Stimulated activated CD4-positive, alpha-beta T cell treated with anti-CD3 and anti-CD28 coated beads, TNF-alpha, amount 100 ng/mL, for 4 hours (primary cell): ENCODE results near the gene ICAM1.

ENCODE experiments used
- DNase-seq, 3 experiments: peaks; one replicate each; pipeline ENCODE4 v3.0.0-alpha.2; 2020; ENCODE audit warnings: low read depth in 3 of 3

Gene ICAM1

GRCh38 chr19:10292789-10293636 is 22.1 kb downstream of the ICAM1 start:
- DNase-seq = no peak

- DNase-seq = no peak
These were observed 22.9 kb downstream of the ICAM1 start for GRCh38 chr19:10293637-10294367.

GRCh38 chr19:10294368-10294697 is 23.4 kb downstream of the ICAM1 start:
- DNase-seq = no peak

- peak; percentile 30 to 50 (median 50) for DNase-seq
These were observed 24.5 kb downstream of the ICAM1 start for GRCh38 chr19:10295305-10295846.

GRCh38 chr19:10295847-10296591 is 25.1 kb downstream of the ICAM1 start:
- DNase-seq = no peak

- no peak for DNase-seq
These were observed 28.9 kb downstream of the ICAM1 start for GRCh38 chr19:10299545-10300458.

GRCh38 chr19:10305139-10305806 is 34.4 kb downstream of the ICAM1 start:
- no peak for DNase-seq

GRCh38 chr19:10306327-10306726 is 35.4 kb downstream of the ICAM1 start:
- DNase-seq = no peak

- DNase-seq = no peak
These were observed 38.5 kb downstream of the ICAM1 start, which contains the start of gene ZGLP1 for GRCh38 chr19:10309423-10309822. TSS of gene ZGLP1 (minus strand) at chr19:10309815.

- peak; percentile 85 to 96 (median 91) for DNase-seq
These were observed 44.7 kb downstream of the ICAM1 start, which contains the start of gene FDX2 for GRCh38 chr19:10315335-10316214. TSS of gene FDX2 (minus strand) at chr19:10316015. CDS start at chr19:10315996, 19 bp downstream.

GRCh38 chr19:10316229-10317044 is 45.5 kb downstream of the ICAM1 start:
- DNase-seq = no peak

GRCh38 chr19:10317045-10317856 is 46.3 kb downstream of the ICAM1 start:
- DNase-seq = no peak

- DNase-seq = no peak
These were observed 47.0 kb downstream of the ICAM1 start for GRCh38 chr19:10317857-10318462.

GRCh38 chr19:10318807-10319682 is 48.1 kb downstream of the ICAM1 start:
- no peak for DNase-seq

- no peak for DNase-seq
These were observed 49.9 kb downstream of the ICAM1 start for GRCh38 chr19:10320602-10321416.
